GM12872 (cell line): ENCODE results near the gene VSIG10L.

ENCODE experiments used
- TF ChIP-seq, protein P1 (sequence below): IDR thresholded peaks from 3 replicates; pipeline ENCODE4 v1.5.1; 2011; ENCODE audit warnings: low read depth, mild to moderate bottlenecking, low read length, moderate library complexity; ENCODE audit not compliant: insufficient read depth

The VSIG10L gene

DNA sequence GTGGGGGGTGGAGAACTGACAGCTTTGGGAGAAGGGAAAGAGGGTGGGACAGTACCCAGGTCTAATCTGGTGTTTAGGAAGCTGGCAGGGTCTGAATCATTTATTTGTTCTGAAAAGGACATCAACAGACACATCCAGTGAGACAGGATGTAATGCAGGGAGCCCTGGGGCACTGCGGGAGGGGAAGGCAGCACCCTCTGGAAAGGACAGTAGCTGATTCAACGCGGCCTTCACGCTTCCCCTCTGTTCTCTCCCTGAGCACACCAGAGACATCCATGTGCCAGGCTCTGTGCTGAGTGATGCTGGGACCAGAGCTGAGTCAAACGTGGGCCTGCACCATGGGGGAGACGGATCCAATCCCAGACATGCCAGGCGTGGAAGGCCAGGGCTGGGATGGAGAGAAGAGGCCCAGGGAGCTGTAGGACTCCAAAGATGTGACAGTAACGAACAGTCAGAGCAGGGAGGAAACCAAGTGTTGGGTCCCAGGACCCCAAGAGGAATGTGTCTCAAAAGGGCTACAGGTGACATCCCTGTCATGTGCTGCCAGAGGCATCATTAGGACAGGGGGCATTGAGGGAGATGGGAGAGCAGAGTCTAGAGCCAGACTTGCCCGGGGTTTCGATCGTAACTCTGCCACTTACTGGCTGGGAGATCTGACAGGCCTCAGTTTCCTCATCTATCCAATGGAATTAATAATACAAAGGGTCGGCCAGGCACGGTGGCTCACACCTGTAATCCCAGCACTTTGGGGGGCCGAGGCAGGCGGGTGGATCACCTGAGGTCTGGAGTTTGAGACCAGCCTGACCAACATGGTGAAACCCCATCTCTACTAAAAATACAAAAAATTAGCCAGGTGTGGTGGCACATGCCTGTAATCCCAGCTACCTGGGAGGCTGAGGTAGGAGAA is 22.5 kb upstream of the VSIG10L start:
- TF ChIP-seq, protein P1, sequence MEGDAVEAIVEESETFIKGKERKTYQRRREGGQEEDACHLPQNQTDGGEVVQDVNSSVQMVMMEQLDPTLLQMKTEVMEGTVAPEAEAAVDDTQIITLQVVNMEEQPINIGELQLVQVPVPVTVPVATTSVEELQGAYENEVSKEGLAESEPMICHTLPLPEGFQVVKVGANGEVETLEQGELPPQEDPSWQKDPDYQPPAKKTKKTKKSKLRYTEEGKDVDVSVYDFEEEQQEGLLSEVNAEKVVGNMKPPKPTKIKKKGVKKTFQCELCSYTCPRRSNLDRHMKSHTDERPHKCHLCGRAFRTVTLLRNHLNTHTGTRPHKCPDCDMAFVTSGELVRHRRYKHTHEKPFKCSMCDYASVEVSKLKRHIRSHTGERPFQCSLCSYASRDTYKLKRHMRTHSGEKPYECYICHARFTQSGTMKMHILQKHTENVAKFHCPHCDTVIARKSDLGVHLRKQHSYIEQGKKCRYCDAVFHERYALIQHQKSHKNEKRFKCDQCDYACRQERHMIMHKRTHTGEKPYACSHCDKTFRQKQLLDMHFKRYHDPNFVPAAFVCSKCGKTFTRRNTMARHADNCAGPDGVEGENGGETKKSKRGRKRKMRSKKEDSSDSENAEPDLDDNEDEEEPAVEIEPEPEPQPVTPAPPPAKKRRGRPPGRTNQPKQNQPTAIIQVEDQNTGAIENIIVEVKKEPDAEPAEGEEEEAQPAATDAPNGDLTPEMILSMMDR, result no peak

DNA sequence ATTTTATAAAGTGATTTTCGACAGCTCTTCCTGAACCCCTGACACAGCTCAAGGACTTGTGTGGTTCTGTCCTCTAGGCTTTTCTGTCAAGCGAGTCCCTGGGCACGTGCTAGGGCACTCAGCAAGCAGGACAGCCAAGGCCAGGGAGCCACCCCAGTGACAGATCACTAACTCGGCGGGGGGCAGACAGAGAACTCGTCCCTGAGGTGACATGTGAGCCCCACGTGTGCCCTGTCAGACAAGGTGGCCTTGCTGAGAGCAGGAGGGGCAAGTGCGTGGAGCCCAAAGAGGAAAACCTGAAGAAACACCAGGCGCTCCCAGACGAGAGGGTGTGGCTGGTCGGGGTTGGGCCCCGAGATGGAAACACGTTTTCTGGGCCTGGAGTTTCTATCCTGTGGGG is 19.3 kb upstream of the VSIG10L start:
- TF ChIP-seq, protein P1, result no peak

DNA sequence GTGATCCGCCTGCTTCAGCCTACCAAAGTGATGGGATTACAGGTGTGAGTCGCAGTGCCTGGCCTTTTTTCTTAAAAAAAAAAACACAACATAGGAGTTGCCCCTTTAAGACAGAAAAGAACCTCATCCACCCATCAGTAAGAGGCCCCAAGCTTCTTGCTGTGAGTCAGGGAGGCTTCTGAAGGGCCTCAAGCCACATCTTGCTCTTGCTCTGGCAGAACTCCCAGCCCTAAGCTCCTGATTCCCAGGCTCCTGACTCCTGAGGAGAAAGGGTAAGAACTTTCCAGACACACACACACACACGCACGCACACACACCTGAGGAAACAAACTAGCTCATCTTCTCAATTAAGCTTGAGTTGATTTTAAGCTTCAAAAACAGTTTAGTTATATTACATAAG is 17.4 kb upstream of the VSIG10L start:
- TF ChIP-seq, protein P1, result no peak

DNA sequence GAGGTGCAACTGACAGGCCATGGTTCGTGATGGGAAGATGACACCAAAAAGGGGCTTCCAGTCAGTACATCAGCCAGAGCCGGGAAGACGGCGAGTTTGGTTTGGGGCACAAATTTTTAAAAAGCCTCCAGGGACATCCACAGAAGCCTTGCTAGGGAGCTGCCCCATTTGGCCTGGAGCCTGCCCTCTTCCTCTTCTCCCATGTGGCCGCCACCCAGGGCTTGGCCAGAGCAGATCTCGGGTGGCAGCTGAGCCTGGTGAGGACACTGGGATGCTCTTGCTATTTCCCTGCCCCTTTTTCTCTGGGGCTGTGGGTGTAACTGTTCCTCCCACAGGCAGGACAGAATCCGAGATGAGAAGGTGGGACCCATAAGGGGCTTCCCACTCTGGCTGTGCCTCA is 16.0 kb upstream of the VSIG10L start:
- TF ChIP-seq, protein P1, result no peak

DNA sequence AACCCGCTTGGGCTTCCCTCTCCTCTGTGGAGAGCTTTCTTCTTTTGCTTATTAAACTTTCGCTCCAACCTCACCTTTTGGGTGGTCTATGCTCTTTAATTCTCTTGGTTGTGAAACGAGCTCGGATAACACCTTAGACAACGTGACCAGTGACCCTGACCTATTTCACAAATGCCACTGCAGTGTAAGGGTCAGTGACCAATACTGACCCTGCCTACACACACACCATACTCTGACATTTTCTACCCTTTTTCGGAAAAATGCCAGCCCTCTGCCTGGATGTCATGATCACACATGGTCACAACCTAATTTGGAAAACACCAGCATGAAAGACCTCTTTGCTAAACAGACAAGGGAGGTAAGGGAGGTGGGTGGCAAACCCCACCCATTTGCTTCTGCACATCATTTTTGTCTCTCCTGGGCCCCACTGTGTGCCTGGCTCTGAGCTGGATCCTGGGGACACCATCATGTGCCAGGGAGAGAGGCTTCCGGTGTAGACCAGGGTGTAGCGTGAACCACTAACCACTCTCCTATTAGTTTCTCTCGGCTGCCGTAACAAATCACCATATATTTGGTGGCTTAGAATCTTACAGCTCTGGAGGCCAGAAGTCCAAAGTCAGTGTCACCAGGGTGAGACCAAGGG is 14.3 kb upstream of the VSIG10L start:
- TF ChIP-seq, protein P1, result no peak

DNA sequence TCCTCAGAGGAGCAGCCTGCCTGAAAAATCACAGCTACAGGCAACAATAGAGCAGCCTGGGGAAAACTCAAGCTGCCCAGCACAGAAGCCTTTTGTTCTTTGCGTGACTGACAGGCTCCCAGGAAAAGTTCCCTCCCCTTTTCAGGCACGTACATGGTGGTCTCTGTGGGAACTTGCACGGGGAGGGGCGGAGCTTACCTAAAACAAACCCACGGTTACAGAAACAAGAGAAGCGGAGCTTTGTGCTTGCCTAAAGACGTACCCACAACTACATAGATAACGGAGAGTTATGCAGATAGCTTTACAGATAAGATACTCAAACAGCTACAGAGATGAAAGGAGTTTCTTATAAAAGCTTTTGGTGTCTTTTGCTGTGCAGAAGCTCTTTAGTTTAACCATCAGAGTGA is 12.8 kb upstream of the VSIG10L start:
- TF ChIP-seq, protein P1, result no peak

DNA sequence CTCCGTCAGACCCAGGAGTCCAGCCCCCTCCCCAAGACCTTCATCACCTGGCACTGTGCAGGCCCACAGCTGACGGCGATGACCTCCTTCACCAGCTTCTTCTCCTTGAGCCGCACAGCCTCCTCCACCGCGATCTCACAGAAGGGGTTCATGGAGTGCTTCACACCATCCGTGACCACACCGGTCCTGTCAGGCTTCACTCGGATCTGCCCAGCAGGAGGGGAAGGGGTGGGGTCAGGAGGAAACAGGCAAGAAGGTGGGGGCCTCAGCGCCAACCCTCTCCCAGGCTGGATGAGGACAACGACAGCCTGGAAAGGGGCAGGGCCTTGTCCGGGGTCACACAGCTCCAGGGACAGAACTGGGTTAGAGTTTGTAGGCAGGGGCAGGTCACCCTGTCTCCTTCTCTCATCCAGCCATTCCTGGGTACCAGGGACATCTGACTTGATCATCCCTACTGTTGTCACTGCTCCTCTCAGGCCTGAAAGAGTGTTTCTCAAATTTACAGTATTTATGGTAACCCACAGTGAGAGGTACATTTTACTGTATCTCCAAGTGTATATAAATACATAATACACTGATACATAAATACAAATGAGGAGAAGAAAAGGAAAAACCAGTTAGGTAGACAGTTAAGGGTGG is 12.3 kb upstream of the VSIG10L start:
- TF ChIP-seq, protein P1, result no peak
